Measurements from ENCODE around the gene ZDHHC14. TPM values are rescaled to one million over a fixed set of nuclear protein-coding genes. Genes with fewer than 3 reads are reported as not detected.

ZDHHC14 gene
- polyA plus RNA-seq, 1 donor (not counting 4 experiments of a cell fraction or from before 2014, with no cell fraction given): 6.4 TPM

- TF ChIP-seq CTCF (optimal IDR thresholded peaks at IDR 0.05 in 1 of 3, IDR thresholded peaks at IDR 0.05 in 1 of 3, conservative IDR thresholded peaks at IDR 0.05 in 1 of 3; ENCODE audit: extremely low read depth in 1 of 3, insufficient read depth in 2 of 3, low read length in 3 of 3): no peak
- TF ChIP-seq EZH2 (IDR thresholded peaks at IDR 0.05; ENCODE audit: low read length): no peak
- no peaks in the 10 kb centered on the region for H4K20me1 ChIP-seq (ENCODE audit: control insufficient read depth, extremely low read depth, insufficient read depth, low read length)
- no peak overlapping the region for H3K4me3 ChIP-seq (ENCODE audit: control insufficient read depth in 2 of 3, extremely low read depth in 1 of 3, insufficient read depth in 2 of 3, low read depth in 1 of 3, low read length in 3 of 3)
- H3K27ac ChIP-seq (ENCODE audit: control insufficient read depth, insufficient read depth, low read length): no peak overlapping the region
- no peaks in the 10 kb centered on the region for H3K36me3 ChIP-seq (ENCODE audit: control insufficient read depth in 2 of 2, extremely low read depth in 1 of 2, insufficient read depth in 2 of 2, low read length in 2 of 2)
- no peak overlapping the region for H3K4me2 ChIP-seq (ENCODE audit: control insufficient read depth, extremely low read depth, insufficient read depth, low read depth, low read length)
- H3K9ac ChIP-seq (ENCODE audit: control insufficient read depth, extremely low read depth, insufficient read depth, low read length): no peak overlapping the region
- H3K4me1 ChIP-seq (ENCODE audit: control insufficient read depth, extremely low read depth, insufficient read depth, low read length): no peaks in the 10 kb centered on the region
- no peaks in the 10 kb centered on the region for H3K79me2 ChIP-seq (ENCODE audit: control insufficient read depth, insufficient read depth, low read length)
- no peaks in the 10 kb centered on the region for H3K9me1 ChIP-seq (ENCODE audit: control insufficient read depth, extremely low read depth, insufficient read depth, low read length)
- H3K9me3 ChIP-seq (ENCODE audit: control insufficient read depth, low read depth, low read length): no peaks in the 10 kb centered on the region
- FAIRE-seq (no peak), DNase-seq (ENCODE audit: low read depth, low spot score) (no peak)
- dilution Hi-C loops (cut with MboI; ENCODE audit: extremely low pct_ligation_motif_present, low sequenced_read_pairs): no loop called here
- H3K27me3 ChIP-seq (ENCODE audit: control insufficient read depth, extremely low read depth, insufficient read depth, low read length): no peaks in the 10 kb centered on the region
- H2AFZ ChIP-seq (ENCODE audit: control insufficient read depth, low read length): no peak overlapping the region
Observed at GRCh38 chr6:157706883-157707282, 325.9 kb downstream of the ZDHHC14 start.

GRCh38 chr6:157707576-157707975 is 326.6 kb downstream of the ZDHHC14 start:
- Histone ChIP-seq H3K4me1 (ENCODE audit: control insufficient read depth, extremely low read depth, insufficient read depth, low read length) (no peaks in the 10 kb centered on the region), H3K9ac (ENCODE audit: control insufficient read depth, extremely low read depth, insufficient read depth, low read length) (no peak overlapping the region), H2AFZ (ENCODE audit: control insufficient read depth, low read length) (no peak overlapping the region), H3K9me1 (ENCODE audit: control insufficient read depth, extremely low read depth, insufficient read depth, low read length) (no peaks in the 10 kb centered on the region), H3K79me2 (ENCODE audit: control insufficient read depth, insufficient read depth, low read length) (no peaks in the 10 kb centered on the region), H3K36me3 (ENCODE audit: control insufficient read depth in 2 of 2, extremely low read depth in 1 of 2, insufficient read depth in 2 of 2, low read length in 2 of 2) (no peaks in the 10 kb centered on the region), H3K27me3 (ENCODE audit: control insufficient read depth, extremely low read depth, insufficient read depth, low read length) (no peaks in the 10 kb centered on the region), H3K9me3 (ENCODE audit: control insufficient read depth, low read depth, low read length) (no peaks in the 10 kb centered on the region), H3K4me3 (ENCODE audit: control insufficient read depth in 2 of 3, extremely low read depth in 1 of 3, insufficient read depth in 2 of 3, low read depth in 1 of 3, low read length in 3 of 3) (no peak overlapping the region), H4K20me1 (ENCODE audit: control insufficient read depth, extremely low read depth, insufficient read depth, low read length) (no peaks in the 10 kb centered on the region), H3K27ac (ENCODE audit: control insufficient read depth, insufficient read depth, low read length) (no peak overlapping the region), H3K4me2 (ENCODE audit: control insufficient read depth, extremely low read depth, insufficient read depth, low read depth, low read length) (no peak overlapping the region)
- TF ChIP-seq CTCF (optimal IDR thresholded peaks at IDR 0.05 in 1 of 3, IDR thresholded peaks at IDR 0.05 in 1 of 3, conservative IDR thresholded peaks at IDR 0.05 in 1 of 3; ENCODE audit: extremely low read depth in 1 of 3, insufficient read depth in 2 of 3, low read length in 3 of 3) (no peak), EZH2 (IDR thresholded peaks at IDR 0.05; ENCODE audit: low read length) (no peak)
- FAIRE-seq (no peak), DNase-seq (ENCODE audit: low read depth, low spot score) (no peak)
- dilution Hi-C loops (cut with MboI; ENCODE audit: extremely low pct_ligation_motif_present, low sequenced_read_pairs): no loop called here
